Measurements from ENCODE around the gene CCP110.

DNA sequence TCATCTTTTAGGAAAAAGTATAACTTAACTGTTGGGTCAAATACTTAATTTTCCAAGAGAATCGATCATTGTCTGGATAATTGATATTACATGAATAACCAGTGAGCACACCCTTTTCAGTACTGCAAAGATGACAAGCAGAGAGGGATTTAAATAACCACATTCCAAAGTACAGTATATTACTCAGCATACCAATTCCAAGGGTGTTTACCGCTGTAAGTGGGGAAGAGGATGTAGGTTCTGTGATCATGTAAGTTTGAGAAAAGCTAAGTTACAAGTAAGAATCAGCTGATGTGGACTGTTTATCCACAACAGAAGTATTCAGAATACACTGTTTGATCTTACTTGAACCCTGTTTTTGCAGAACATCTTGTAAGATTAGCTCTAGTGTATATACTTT lies 8.0 kb upstream of the CCP110 start:
- no peak for TF ChIP-seq CTCF (IDR thresholded peaks at IDR 0.05; ENCODE audit: poor library complexity)
- TF ChIP-seq EZH2 (IDR thresholded peaks at IDR 0.05; ENCODE audit: borderline replicate concordance): no peak
